IMR-90 (cell line): Measurements from ENCODE around the gene LAIR1. TPM values are rescaled to one million over a fixed set of nuclear protein-coding genes. Genes with fewer than 3 reads are reported as not detected.

Experiments
- ATAC-seq: fragments of 200-7000 bp; cut with Tn5 transposase; 2 replicates; pipeline ENCODE4 v1.9.1; 2020; ENCODE audit warnings: low read depth, mild to moderate bottlenecking, moderate library complexity
- BruUV-seq: library from RNA; stranded (reverse); fragments of 400-500 nt; replicated peaks from 2 replicates; lab custom pipeline; 2021; lab: Mats Ljungman, UMichigan
- CTCF ChIA-PET: fragments of 300-600 bp; formaldehyde crosslinking; extraction: SDS; loops from one replicate; lab custom pipeline; 2021; ENCODE audit warnings: antibody characterized with exemption; lab: Yijun Ruan, JAX
- POLR2A ChIA-PET: fragments of 300-600 bp; sonication (Branson Sonifier 250); formaldehyde crosslinking; loops from one replicate; lab custom pipeline; 2022; ENCODE audit warnings: antibody characterized with exemption; ENCODE audit not compliant: unreplicated experiment; lab: Charles Lee
- DNase-seq: peaks from one replicate; pipeline ENCODE4 v3.0.0; 2013
- H2AFZ ChIP-seq: replicated peaks from 2 replicates; pipeline ENCODE3; 2013; ENCODE audit warnings: low read length, mild to moderate bottlenecking; ENCODE audit not compliant: poor library complexity
- H2AK5ac ChIP-seq: 2 replicates; pipeline ENCODE4 v1.6.1; 2013; ENCODE audit warnings: low read depth, low read length, inconsistent platforms
- H2AK9ac ChIP-seq: replicated peaks from 2 replicates; pipeline ENCODE3; 2013; ENCODE audit warnings: mild to moderate bottlenecking, low read depth, low read length, moderate library complexity; ENCODE audit not compliant: poor library complexity
- H2BK120ac ChIP-seq: 2 replicates; pipeline ENCODE4 v1.6.1; 2013; ENCODE audit warnings: low read depth, low read length, inconsistent platforms
- H2BK15ac ChIP-seq: 3 replicates; pipeline ENCODE4 v1.6.1; 2013; ENCODE audit warnings: low read depth, low read length, inconsistent platforms
- H2BK20ac ChIP-seq: 2 replicates; pipeline ENCODE4 v1.6.1; 2013; ENCODE audit warnings: low read depth, mild to moderate bottlenecking, inconsistent platforms, low read length, moderate library complexity
- H2BK5ac ChIP-seq: 2 replicates; pipeline ENCODE4 v1.6.1; 2013; ENCODE audit warnings: mild to moderate bottlenecking, low read depth, low read length, inconsistent platforms; ENCODE audit not compliant: poor library complexity, severe bottlenecking
- H3K14ac ChIP-seq: replicated peaks from 2 replicates; pipeline ENCODE4 v1.6.1; 2013; ENCODE audit warnings: low read depth, low read length, inconsistent platforms
- H3K18ac ChIP-seq: 2 replicates; pipeline ENCODE4 v1.6.1; 2013; ENCODE audit warnings: low read depth, low read length, control low read depth
- H3K23ac ChIP-seq: 2 replicates; pipeline ENCODE4 v1.6.1; 2013; ENCODE audit warnings: low read depth, low read length, inconsistent platforms
- H3K27ac ChIP-seq: 2 replicates; pipeline ENCODE4 v1.5.1; 2013; ENCODE audit warnings: mild to moderate bottlenecking, control low read depth, low read length; ENCODE audit not compliant: insufficient read depth
- H3K27me3 ChIP-seq: 2 replicates; pipeline ENCODE4 v1.6.1; 2013; ENCODE audit warnings: low read length; ENCODE audit not compliant: control insufficient read depth, insufficient read depth
- H3K36me3 ChIP-seq: 2 replicates; pipeline ENCODE4 v1.6.1; 2013; ENCODE audit warnings: low read length, mixed read lengths; ENCODE audit not compliant: control insufficient read depth, insufficient read depth
- H3K4ac ChIP-seq: 2 replicates; pipeline ENCODE4 v1.6.1; 2013; ENCODE audit warnings: low read depth, low read length, inconsistent platforms
- H3K4me1 ChIP-seq: 2 replicates; pipeline ENCODE4 v1.6.1; 2013; ENCODE audit warnings: low read length, mixed read lengths; ENCODE audit not compliant: control insufficient read depth, insufficient read depth
- H3K4me2 ChIP-seq: 2 replicates; pipeline ENCODE4 v1.6.1; 2013; ENCODE audit warnings: low read depth, mild to moderate bottlenecking, control low read depth, low read length, moderate library complexity
- H3K4me3 ChIP-seq: 2 replicates; pipeline ENCODE4 v1.5.1; 2013; ENCODE audit warnings: low read depth, mild to moderate bottlenecking, control low read depth, low read length, moderate library complexity; ENCODE audit not compliant: insufficient read depth
- H3K56ac ChIP-seq: 2 replicates; pipeline ENCODE4 v1.6.1; 2013; ENCODE audit warnings: low read length, inconsistent platforms; ENCODE audit not compliant: insufficient read depth; ENCODE audit errors: extremely low read depth
- H3K79me1 ChIP-seq, 2 experiments: 2 replicates each; pipeline ENCODE4 v1.6.1; 2013; ENCODE audit warnings: low read length in 2 of 2, inconsistent platforms in 1 of 2, low read depth in 1 of 2
- H3K9ac ChIP-seq: 2 replicates; pipeline ENCODE4 v1.6.1; 2013; ENCODE audit warnings: low read depth, low read length, control low read depth
- H3K9me1 ChIP-seq: 2 replicates; pipeline ENCODE4 v1.6.1; 2013; ENCODE audit warnings: low read length, inconsistent platforms; ENCODE audit not compliant: insufficient read depth
- H3K9me3 ChIP-seq: 2 replicates; pipeline ENCODE4 v1.6.1; 2013; ENCODE audit warnings: low read length; ENCODE audit not compliant: control insufficient read depth, insufficient read depth
- H4K20me1 ChIP-seq: 2 replicates; pipeline ENCODE4 v1.6.1; 2013; ENCODE audit warnings: low read length, inconsistent platforms; ENCODE audit not compliant: insufficient read depth
- H4K5ac ChIP-seq: 2 replicates; pipeline ENCODE4 v1.6.1; 2013; ENCODE audit warnings: mild to moderate bottlenecking, low read depth, low read length, control low read depth
- H4K8ac ChIP-seq, 2 experiments: 2 replicates each; pipeline ENCODE4 v1.6.1; 2013; ENCODE audit warnings: low read depth in 2 of 2, low read length in 2 of 2, control low read depth in 1 of 2, inconsistent platforms in 1 of 2
- H4K91ac ChIP-seq: 2 replicates; pipeline ENCODE4 v1.6.1; 2013; ENCODE audit warnings: low read depth, low read length, inconsistent platforms; ENCODE audit not compliant: insufficient read depth
- BHLHE40 ChIP-seq: fragments of 150-350 bp; IDR thresholded peaks from 2 replicates; pipeline ENCODE4 v1.6.1; 2016; ENCODE audit warnings: mild to moderate bottlenecking, low read depth, low read length
- CEBPB ChIP-seq: IDR thresholded peaks from 2 replicates; pipeline ENCODE4 v1.6.1; 2012; ENCODE audit warnings: low read depth, low read length, improper control_type of control experiment
- CHD1 ChIP-seq: IDR thresholded peaks from 2 replicates; pipeline ENCODE4 v1.6.1; 2012; ENCODE audit warnings: low read depth, low read length, improper control_type of control experiment
- CTCF ChIP-seq: conservative IDR thresholded peaks from 2 replicates; pipeline ENCODE4 v1.5.1; 2012; ENCODE audit warnings: mild to moderate bottlenecking, low read depth, low read length, improper control_type of control experiment
- ELK1 ChIP-seq: fragments of 150-350 bp; IDR thresholded peaks from 2 replicates; pipeline ENCODE4 v1.6.1; 2016; ENCODE audit warnings: low read depth, mild to moderate bottlenecking, low read length, moderate library complexity, borderline replicate concordance
- FOS ChIP-seq: fragments of 150-350 bp; IDR thresholded peaks from 2 replicates; pipeline ENCODE4 v1.6.1; 2016; ENCODE audit warnings: low read depth, low read length
- MAFK ChIP-seq: IDR thresholded peaks from 2 replicates; pipeline ENCODE4 v1.6.1; 2012; ENCODE audit warnings: low read depth, low read length, improper control_type of control experiment
- MAZ ChIP-seq: IDR thresholded peaks from 2 replicates; pipeline ENCODE4 v1.6.1; 2012; ENCODE audit warnings: low read depth, mild to moderate bottlenecking, low read length, improper control_type of control experiment, moderate library complexity, borderline replicate concordance
- MXI1 ChIP-seq: IDR thresholded peaks from 2 replicates; pipeline ENCODE4 v1.6.1; 2012; ENCODE audit warnings: low read depth, mild to moderate bottlenecking, low read length, moderate library complexity, borderline replicate concordance
- NFE2L2 ChIP-seq: fragments of 150-350 bp; IDR thresholded peaks from 2 replicates; pipeline ENCODE4 v1.6.1; 2016; ENCODE audit warnings: low read depth, mild to moderate bottlenecking, low read length
- POLR2A ChIP-seq: IDR thresholded peaks from 2 replicates; pipeline ENCODE4 v1.6.1; 2012; ENCODE audit warnings: mild to moderate bottlenecking, low read depth, low read length
- RAD21 ChIP-seq: IDR thresholded peaks from 2 replicates; pipeline ENCODE4 v1.6.1; 2012; ENCODE audit warnings: low read length, improper control_type of control experiment
- RCOR1 ChIP-seq: IDR thresholded peaks from 2 replicates; pipeline ENCODE4 v1.6.1; 2012; ENCODE audit warnings: mild to moderate bottlenecking, low read length, improper control_type of control experiment; ENCODE audit not compliant: insufficient replicate concordance
- RFX5 ChIP-seq: IDR thresholded peaks from 2 replicates; pipeline ENCODE4 v1.8.0; 2012; ENCODE audit warnings: low read depth, mild to moderate bottlenecking, low read length, moderate library complexity
- SMC3 ChIP-seq: fragments of 150-350 bp; IDR thresholded peaks from 2 replicates; pipeline ENCODE4 v1.6.1; 2016; ENCODE audit warnings: low read depth, mild to moderate bottlenecking, antibody characterized with exemption, low read length, moderate library complexity
- USF2 ChIP-seq: fragments of 150-350 bp; IDR thresholded peaks from 2 replicates; pipeline ENCODE4 v1.6.1; 2017; ENCODE audit warnings: mild to moderate bottlenecking, antibody characterized with exemption, low read length, low read depth
- WGBS, 2 experiments: methylation state at CpG; one replicate each; pipeline versions ENCODE4 v1.1.5 to v1.1.7; 2013; ENCODE audit warnings: missing lambda C conversion rate in 2 of 2; ENCODE audit not compliant: insufficient read length in 1 of 2; ENCODE audit errors: extremely low coverage in 2 of 2; 5-methylcytosine and 5-hydroxymethylcytosine counted together
- dilution Hi-C: fragments of 300-500 bp; cut with HindIII; formaldehyde crosslinking; loops from one replicate; pipeline ENCODE4 v1.14.3; 2018; ENCODE audit warnings: low sequenced_read_pairs; ENCODE audit not compliant: unreplicated experiment
- in situ Hi-C: fragments of 300-500 bp; cut with MboI; formaldehyde crosslinking; loops from 3 replicates; pipeline ENCODE4 v1.14.3; 2019; ENCODE audit warnings: low sequenced_read_pairs, inconsistent platforms, mixed read lengths
- intact Hi-C: fragments of 100-400 bp; cut with micrococcal nuclease; formaldehyde crosslinking; loops from 2 replicates; pipeline ENCODE4 v1.10.0; 2022
- polyA plus RNA-seq, 3 experiments: library from polyadenylated mRNA; depleted of rRNA; stranded (reverse); fragments of >200 nt; gene quantifications; 2 replicates each; pipeline ENCODE4 v1.2.3, GENCODE V29; 2012; ENCODE audit warnings: low replicate concordance in 1 of 3
- total RNA-seq: library from RNA; depleted of rRNA; stranded (reverse); fragments of >200 nt; gene quantifications from 2 replicates; pipeline ENCODE4 v1.2.3, GENCODE V29; 2012

LAIR1 gene
- total and polyA plus RNA-seq, 2 of the 4 experiments (the other 2 are of a cell fraction) = not detected

GRCh38 chr19:54332149-54332548 is 32.6 kb downstream of the LAIR1 start:
- CTCF ChIA-PET = no interaction called here
- Histone ChIP-seq H3K4me3 (no peak overlapping the region), H3K4me1 (no peaks in the 10 kb centered on the region), H3K4me2 (no peak overlapping the region), H4K91ac (no peak overlapping the region), H2AK5ac (no peak overlapping the region), H2BK120ac (no peak overlapping the region), H3K79me1 (no peaks in the 10 kb centered on the region), H4K20me1 (no peaks in the 10 kb centered on the region; the same call in 1 of the 2 replicates), H2BK20ac (no peak overlapping the region), H4K5ac (no peak overlapping the region), H3K9me1 (no peaks in the 10 kb centered on the region), H3K27me3 (no peaks in the 10 kb centered on the region), H3K23ac (no peak overlapping the region), H3K56ac (no peak overlapping the region), H2AFZ (no peak overlapping the region), H3K18ac (no peak overlapping the region), H3K27ac (no peak overlapping the region), H3K9me3 (peaks cover 3% of the 10 kb centered on the region; the same call in 1 of the 2 replicates), H2BK5ac (no peak overlapping the region), H3K9ac (no peak overlapping the region), H3K4ac (no peak overlapping the region), H4K8ac (no peak overlapping the region), H3K14ac (no peak overlapping the region), H2BK15ac (no peak overlapping the region), H3K36me3 (no peaks in the 10 kb centered on the region), H2AK9ac (no peak overlapping the region)
- no TSS peak for BruUV-seq
- intact Hi-C loops (no loop called here), dilution Hi-C loops (no loop called here), in situ Hi-C loops (no loop called here)
- TF ChIP-seq USF2 (no peak), MAFK (no peak), SMC3 (no peak), CEBPB (no peak), POLR2A (no peak), BHLHE40 (no peak), MAZ (no peak), CHD1 (no peak), NFE2L2 (no peak), RCOR1 (no peak), ELK1 (no peak), RAD21 (no peak), MXI1 (no peak), RFX5 (no peak), FOS (no peak), CTCF (no peak)
- DNase-seq (no peak), ATAC-seq (no peak)
- no CpG with 5 or more reads among the region's 7 CpGs for WGBS, 2 experiments
- POLR2A ChIA-PET = no interaction called here
